Type B pancreatic cell (in vitro differentiated cells): ENCODE results near the gene RYR2. TPM values are rescaled to one million over a fixed set of nuclear protein-coding genes. Genes with fewer than 3 reads are reported as not detected.

Experiments
- DNase-seq: peaks from one replicate; pipeline ENCODE4 v3.0.0; 2021; ENCODE audit warnings: mixed read lengths; ENCODE audit not compliant: unreplicated experiment; ENCODE audit errors: extremely low spot score
- H3K27ac Mint-ChIP-seq: 2 replicates; pipeline ENCODE4 v1.8.0; 2021; ENCODE audit warnings: mild to moderate bottlenecking, mixed read lengths
- H3K27me3 Mint-ChIP-seq: 2 replicates; pipeline ENCODE4 v1.8.0; 2021; ENCODE audit warnings: mixed read lengths
- H3K36me3 Mint-ChIP-seq: 2 replicates; pipeline ENCODE4 v1.8.0; 2021; ENCODE audit warnings: mixed read lengths
- H3K4me1 Mint-ChIP-seq: one replicate; pipeline ENCODE4 v1.8.0; 2021; ENCODE audit warnings: mixed read lengths; ENCODE audit not compliant: unreplicated experiment
- H3K4me3 Mint-ChIP-seq: 2 replicates; pipeline ENCODE4 v1.8.0; 2021; ENCODE audit warnings: mild to moderate bottlenecking, mixed read lengths
- H3K9me3 Mint-ChIP-seq: 2 replicates; pipeline ENCODE4 v1.8.0; 2021; ENCODE audit warnings: mixed read lengths
- total RNA-seq: library from RNA; stranded (reverse); gene quantifications from 2 replicates; pipeline ENCODE4 v1.2.1, GENCODE V29; 2021; ENCODE audit warnings: low replicate concordance
- TF ChIP-seq, protein P1 (sequence below): fragments of 200-600 bp; sonication (generic); conservative IDR thresholded peaks from 2 replicates; pipeline ENCODE4 v1.5.0; 2021; ENCODE audit warnings: antibody characterized with exemption, mild to moderate bottlenecking

Gene RYR2
- total RNA-seq, 1 donor from 2014 or later: 0.58 TPM

GRCh38 chr1:237226177-237226944 is 184.4 kb downstream of the RYR2 start:
- TF ChIP-seq, protein P1, sequence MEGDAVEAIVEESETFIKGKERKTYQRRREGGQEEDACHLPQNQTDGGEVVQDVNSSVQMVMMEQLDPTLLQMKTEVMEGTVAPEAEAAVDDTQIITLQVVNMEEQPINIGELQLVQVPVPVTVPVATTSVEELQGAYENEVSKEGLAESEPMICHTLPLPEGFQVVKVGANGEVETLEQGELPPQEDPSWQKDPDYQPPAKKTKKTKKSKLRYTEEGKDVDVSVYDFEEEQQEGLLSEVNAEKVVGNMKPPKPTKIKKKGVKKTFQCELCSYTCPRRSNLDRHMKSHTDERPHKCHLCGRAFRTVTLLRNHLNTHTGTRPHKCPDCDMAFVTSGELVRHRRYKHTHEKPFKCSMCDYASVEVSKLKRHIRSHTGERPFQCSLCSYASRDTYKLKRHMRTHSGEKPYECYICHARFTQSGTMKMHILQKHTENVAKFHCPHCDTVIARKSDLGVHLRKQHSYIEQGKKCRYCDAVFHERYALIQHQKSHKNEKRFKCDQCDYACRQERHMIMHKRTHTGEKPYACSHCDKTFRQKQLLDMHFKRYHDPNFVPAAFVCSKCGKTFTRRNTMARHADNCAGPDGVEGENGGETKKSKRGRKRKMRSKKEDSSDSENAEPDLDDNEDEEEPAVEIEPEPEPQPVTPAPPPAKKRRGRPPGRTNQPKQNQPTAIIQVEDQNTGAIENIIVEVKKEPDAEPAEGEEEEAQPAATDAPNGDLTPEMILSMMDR: no peak
- no peak for DNase-seq
- H3K36me3 Mint-ChIP-seq: no peaks in the 10 kb centered on the region
- H3K27me3 Mint-ChIP-seq: no peaks in the 10 kb centered on the region
- no peaks in the 10 kb centered on the region for H3K4me1 Mint-ChIP-seq
- no peaks in the 10 kb centered on the region for H3K9me3 Mint-ChIP-seq
- no peak overlapping the region for H3K27ac Mint-ChIP-seq
- no peak overlapping the region for H3K4me3 Mint-ChIP-seq

DNA sequence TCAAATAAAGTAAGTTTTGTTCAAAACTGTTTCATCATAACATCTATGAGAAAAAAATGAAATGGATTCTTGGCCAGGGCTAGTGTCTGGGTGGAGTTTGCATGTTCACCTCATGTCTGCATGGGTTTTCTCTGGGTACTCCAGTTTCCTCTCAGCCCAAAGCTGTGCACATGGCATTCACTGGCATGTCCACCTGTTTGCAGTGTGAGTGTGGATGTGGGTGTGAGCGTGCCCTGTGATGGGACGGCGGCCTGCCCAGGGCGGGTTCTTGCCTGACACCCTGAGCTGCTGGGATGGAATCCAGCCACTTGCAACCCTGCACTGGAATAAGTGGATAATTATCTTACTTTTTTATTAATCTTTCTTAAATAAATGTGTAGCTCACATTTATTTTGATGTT is 185.5 kb downstream of the RYR2 start:
- Mint-ChIP-seq H3K9me3 (no peaks in the 10 kb centered on the region), H3K4me3 (no peak overlapping the region), H3K4me1 (no peaks in the 10 kb centered on the region), H3K36me3 (no peaks in the 10 kb centered on the region), H3K27me3 (no peaks in the 10 kb centered on the region), H3K27ac (no peak overlapping the region)
- TF ChIP-seq, protein P1: no peak
- DNase-seq: no peak

DNA sequence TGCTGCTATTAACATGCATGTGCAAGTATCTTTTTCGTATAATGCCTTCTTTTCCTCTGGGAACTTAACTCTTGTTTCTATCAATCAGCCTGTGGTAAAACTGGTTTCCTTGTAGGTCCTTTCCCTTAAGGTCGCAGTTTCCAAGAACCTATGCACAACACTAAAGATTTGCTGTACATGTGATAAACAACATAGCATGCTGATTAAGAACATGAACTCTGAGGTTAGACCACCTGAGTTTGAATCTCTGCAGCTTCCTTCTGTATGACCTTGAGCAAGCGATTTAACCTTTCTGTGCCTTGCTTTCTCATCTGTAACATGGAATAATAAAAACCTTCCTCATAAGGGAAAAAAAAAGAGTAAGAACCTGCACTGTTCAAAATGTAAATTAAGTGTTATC is 186.4 kb downstream of the RYR2 start:
- no peaks in the 10 kb centered on the region for H3K4me1 Mint-ChIP-seq
- TF ChIP-seq, protein P1: no peak
- H3K9me3 Mint-ChIP-seq: no peaks in the 10 kb centered on the region
- no peaks in the 10 kb centered on the region for H3K27me3 Mint-ChIP-seq
- H3K27ac Mint-ChIP-seq: no peak overlapping the region
- no peaks in the 10 kb centered on the region for H3K36me3 Mint-ChIP-seq
- H3K4me3 Mint-ChIP-seq: no peak overlapping the region
- no peak for DNase-seq

DNA sequence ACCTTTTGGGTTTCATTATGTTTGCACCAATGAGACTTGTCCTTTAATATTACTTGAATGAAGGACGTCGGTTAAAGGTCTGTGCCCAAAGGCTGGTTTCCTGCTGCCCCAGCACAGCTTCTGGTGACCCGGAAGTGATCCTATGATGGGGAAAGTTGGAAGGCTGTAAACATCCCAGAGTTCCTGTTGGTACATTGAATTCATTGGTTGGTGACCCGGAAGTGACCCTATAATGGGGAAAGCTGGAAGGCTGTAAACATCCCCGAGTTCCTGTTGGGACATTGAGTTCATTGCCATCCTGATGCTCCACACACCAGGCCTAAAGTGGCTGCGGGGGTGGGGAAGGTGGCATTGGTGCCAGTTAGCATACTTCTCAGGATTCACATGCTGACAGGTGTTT is 187.3 kb downstream of the RYR2 start:
- H3K27ac Mint-ChIP-seq: no peak overlapping the region
- no peak for DNase-seq
- TF ChIP-seq, protein P1: no peak
- no peaks in the 10 kb centered on the region for H3K36me3 Mint-ChIP-seq
- H3K4me3 Mint-ChIP-seq: no peak overlapping the region
- H3K27me3 Mint-ChIP-seq: peaks cover 2% of the 10 kb centered on the region
- H3K4me1 Mint-ChIP-seq: no peaks in the 10 kb centered on the region
- no peaks in the 10 kb centered on the region for H3K9me3 Mint-ChIP-seq

DNA sequence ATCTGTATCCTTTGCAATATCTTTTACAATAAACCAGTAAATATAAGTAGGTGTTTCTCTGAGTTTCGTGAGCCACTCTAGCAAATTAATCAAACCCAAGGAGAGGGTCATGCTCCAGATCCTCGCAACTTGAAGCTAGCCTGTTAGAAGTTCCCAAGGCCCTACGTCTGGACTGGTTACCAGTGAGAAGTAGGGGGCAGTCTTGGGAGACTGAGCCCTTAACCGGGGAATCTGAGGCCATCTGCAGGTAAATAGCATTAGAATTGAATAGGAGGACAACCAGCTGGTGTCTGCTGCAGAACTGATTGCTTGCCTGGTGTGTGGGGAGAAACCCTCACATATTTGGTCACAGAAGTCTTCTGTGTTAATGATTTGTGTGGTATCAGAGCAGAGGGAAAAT is 190.5 kb downstream of the RYR2 start:
- DNase-seq: no peak
- Mint-ChIP-seq H3K4me3 (no peak overlapping the region), H3K36me3 (no peaks in the 10 kb centered on the region), H3K27me3 (peaks cover 2% of the 10 kb centered on the region), H3K27ac (no peak overlapping the region), H3K9me3 (no peaks in the 10 kb centered on the region), H3K4me1 (no peaks in the 10 kb centered on the region)
- TF ChIP-seq, protein P1: no peak

DNA sequence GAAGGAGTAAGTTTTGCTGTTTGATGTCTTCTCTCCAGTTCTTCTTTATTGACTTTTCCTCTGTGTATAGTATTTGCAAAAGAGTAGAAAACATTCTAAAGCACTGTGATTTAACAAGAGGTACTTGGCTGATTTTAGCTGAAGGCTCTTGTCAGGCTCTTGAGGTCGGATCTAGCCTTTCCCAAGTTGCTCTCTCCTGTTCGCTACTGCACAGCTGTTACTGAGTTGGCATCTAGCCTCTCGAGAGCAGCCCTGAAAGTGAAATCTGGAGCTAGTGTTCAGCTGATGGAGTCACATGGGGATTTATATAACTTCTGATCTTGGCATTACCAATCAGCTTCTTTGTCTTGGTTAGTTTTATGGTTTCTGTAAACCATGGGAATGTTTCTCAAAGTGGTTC is 193.1 kb downstream of the RYR2 start:
- Mint-ChIP-seq H3K4me3 (no peak overlapping the region), H3K4me1 (no peaks in the 10 kb centered on the region), H3K27ac (no peak overlapping the region), H3K36me3 (no peaks in the 10 kb centered on the region), H3K27me3 (peaks cover 2% of the 10 kb centered on the region), H3K9me3 (no peaks in the 10 kb centered on the region)
- DNase-seq: no peak
- TF ChIP-seq, protein P1: no peak
